ENCODE data around the gene MYCBPAP. TPM values are rescaled to one million over a fixed set of nuclear protein-coding genes. Genes with fewer than 3 reads are reported as not detected.

The MYCBPAP gene, protein sequence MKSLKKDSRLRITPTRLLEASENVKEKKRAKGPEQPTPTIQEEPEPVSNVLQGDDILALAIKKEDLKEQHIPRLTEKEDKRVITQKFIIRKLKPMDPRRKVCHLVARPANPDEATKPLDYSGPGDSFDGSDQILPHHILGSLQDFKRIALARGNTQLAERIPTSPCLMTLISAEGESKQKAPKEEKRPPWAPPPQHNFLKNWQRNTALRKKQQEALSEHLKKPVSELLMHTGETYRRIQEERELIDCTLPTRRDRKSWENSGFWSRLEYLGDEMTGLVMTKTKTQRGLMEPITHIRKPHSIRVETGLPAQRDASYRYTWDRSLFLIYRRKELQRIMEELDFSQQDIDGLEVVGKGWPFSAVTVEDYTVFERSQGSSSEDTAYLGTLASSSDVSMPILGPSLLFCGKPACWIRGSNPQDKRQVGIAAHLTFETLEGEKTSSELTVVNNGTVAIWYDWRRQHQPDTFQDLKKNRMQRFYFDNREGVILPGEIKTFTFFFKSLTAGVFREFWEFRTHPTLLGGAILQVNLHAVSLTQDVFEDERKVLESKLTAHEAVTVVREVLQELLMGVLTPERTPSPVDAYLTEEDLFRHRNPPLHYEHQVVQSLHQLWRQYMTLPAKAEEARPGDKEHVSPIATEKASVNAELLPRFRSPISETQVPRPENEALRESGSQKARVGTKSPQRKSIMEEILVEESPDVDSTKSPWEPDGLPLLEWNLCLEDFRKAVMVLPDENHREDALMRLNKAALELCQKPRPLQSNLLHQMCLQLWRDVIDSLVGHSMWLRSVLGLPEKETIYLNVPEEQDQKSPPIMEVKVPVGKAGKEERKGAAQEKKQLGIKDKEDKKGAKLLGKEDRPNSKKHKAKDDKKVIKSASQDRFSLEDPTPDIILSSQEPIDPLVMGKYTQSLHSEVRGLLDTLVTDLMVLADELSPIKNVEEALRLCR
- not detected for total RNA-seq (2021; ENCODE audit: unreplicated experiment)
- 0.45 TPM in 1 of 2 replicates, not detected in the other for polyA plus RNA-seq (2012)
- percentile 8 among the genes with signal in this experiment for Bru-seq, nascent RNA
- BruChase-seq, experiment 1, labeled RNA remaining after a 6-hour chase, result percentile 19 among the genes with signal in this experiment
- BruChase-seq, experiment 2, labeled RNA remaining after a 2-hour chase, result percentile 10 among the genes with signal in this experiment
- long read RNA-seq, result 0 reads

DNA sequence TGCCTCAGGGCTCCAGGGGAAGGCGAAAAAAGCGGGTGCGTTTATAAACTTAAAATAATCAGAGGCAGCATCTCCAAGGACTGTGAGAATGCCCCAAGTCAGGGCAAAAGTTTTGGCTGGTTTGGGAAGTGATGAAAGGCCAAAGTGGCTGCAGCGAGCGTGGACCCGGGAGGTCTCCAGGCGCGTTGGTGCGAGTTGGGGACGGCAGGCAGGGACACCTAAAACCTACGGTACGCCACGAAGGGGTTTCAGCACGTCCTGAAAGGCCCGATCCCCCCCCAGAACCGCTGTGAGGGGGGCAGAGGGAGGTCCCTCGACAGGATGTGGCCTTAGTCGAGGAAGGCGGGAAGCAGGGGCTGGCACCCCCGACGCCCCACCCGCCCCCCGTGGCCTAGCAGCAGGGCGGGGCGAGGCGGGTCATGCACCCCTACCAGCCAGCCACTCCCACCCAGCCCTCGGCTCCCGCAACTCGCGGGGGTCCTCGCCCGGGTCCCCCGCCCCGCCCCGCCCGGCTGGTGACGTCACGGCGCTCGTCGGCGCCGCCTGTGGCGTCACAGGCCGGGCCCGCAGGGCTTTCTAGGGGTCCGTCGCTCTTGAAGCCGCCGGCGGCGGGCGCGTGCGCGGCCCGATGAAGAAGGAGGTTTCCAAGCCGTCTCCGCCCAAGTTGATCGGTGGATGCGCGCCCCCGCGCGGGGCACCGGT, at the start of gene MYCBPAP:
Gene MYCBPAP (plus strand): TSS at position 569 of the 702 bp plus-strand sequence. CDS start 236 bp downstream, outside the sequence.
- H3K9me2 ChIP-seq (ENCODE audit: insufficient read depth), result no peaks in the 10 kb centered on the region
- TF ChIP-seq TCF7L2 (IDR thresholded peaks at IDR 0.05; ENCODE audit: borderline replicate concordance, extremely low read depth, insufficient read depth, insufficient read length) (no peak), ZBTB33 (IDR thresholded peaks at IDR 0.05; ENCODE audit: extremely low read depth, insufficient replicate concordance, low read length) (no peak), EZH2 (IDR thresholded peaks at IDR 0.05) (no peak), FOSL1 (IDR thresholded peaks at IDR 0.05; ENCODE audit: low read depth) (no peak), JUND (IDR thresholded peaks at IDR 0.05) (no peak), POLR2A (IDR thresholded peaks at IDR 0.05; ENCODE audit: borderline replicate concordance, extremely low read depth, insufficient read depth, insufficient read length) (no peak), CBX3 (IDR thresholded peaks at IDR 0.05; ENCODE audit: low read depth) (no peak), CTCF (IDR thresholded peaks at IDR 0.05 in 2 of 3, conservative IDR thresholded peaks at IDR 0.05 in 1 of 3; ENCODE audit: borderline replicate concordance in 1 of 3, insufficient read depth in 1 of 3, low read depth in 2 of 3, low read length in 2 of 3) (no peak)
- H3K4me1 ChIP-seq (ENCODE audit: control insufficient read depth in 1 of 2, insufficient read depth in 2 of 2, low read length in 2 of 2), result peaks cover 0 to 10% of the 10 kb centered on the region in 2 experiments; a peak in 2 of 4 replicates
- H3K9ac ChIP-seq (ENCODE audit: low read length), result no peak within 1 kb of the TSS
- H3K79me2 ChIP-seq (ENCODE audit: insufficient read depth, low read length), result no peaks in the 10 kb centered on the region
- H3K4me3 ChIP-seq (replicated peaks in 1 of 2; ENCODE audit: low read depth in 1 of 2, low read length in 2 of 2), result no peak within 1 kb of the TSS
- H3K36me3 ChIP-seq (ENCODE audit: control insufficient read depth in 1 of 2, insufficient read depth in 2 of 2, low read length in 2 of 2), result no peaks in the 10 kb centered on the region
- H2AFZ ChIP-seq (ENCODE audit: low read depth, low read length, poor library complexity, severe bottlenecking), result no peak within 1 kb of the TSS
- H3K27me3 ChIP-seq (ENCODE audit: insufficient read depth, low read length), result no peaks in the 10 kb centered on the region
- intact Hi-C loops (cut with micrococcal nuclease), result no loop called here
- ChIA-PET CTCF (no interaction called here), POLR2A (no interaction called here), RAD21 (ENCODE audit: low non-redundant PET in 1 of 2, low total read pairs in 2 of 2, uncharacterized antibody in 2 of 2, unreplicated experiment in 2 of 2) (no interaction called here)
- H3K9me3 ChIP-seq (ENCODE audit: control insufficient read depth in 1 of 2, insufficient read depth in 1 of 2, low read depth in 1 of 2, low read length in 2 of 2), result no peaks in the 10 kb centered on the region
- H4K20me1 ChIP-seq (ENCODE audit: insufficient read depth), result no peaks in the 10 kb centered on the region
- no peak for ATAC-seq
- H3K27ac ChIP-seq (ENCODE audit: low read depth, low read length), result no peak within 1 kb of the TSS
- BruUV-seq (replicated peaks), result no TSS peak
- no peak within 1 kb of the TSS for H3K4me2 ChIP-seq (ENCODE audit: low read length)
- no peak for DNase-seq (ENCODE audit: low read depth, low spot score)
